Kidney (tissue), 14 donors: ENCODE results near the gene KCP. TPM values are rescaled to one million over a fixed set of nuclear protein-coding genes. Genes with fewer than 3 reads are reported as not detected.
A peak's percentile ranks its signal among the peaks of the same experiment; 100 is the strongest.

ENCODE experiments used
- DNase-seq, 5 donors: peaks; one replicate each; pipeline ENCODE4 v3.0.0-alpha.2; 2013 to 2020
- FAIRE-seq: peaks from 2 replicates; lab custom pipeline; 2012; peaks lifted over from hg19 to GRCh38; lab: Jason Lieb, UNC
- H3K27ac ChIP-seq, 2 donors: one replicate each; pipeline ENCODE4 v1.7.0; 2013; ENCODE audit warnings: low read depth in 2 of 2, low read length in 2 of 2, inconsistent platforms in 1 of 2
- H3K27me3 ChIP-seq: one replicate; pipeline ENCODE4 v1.7.1; 2013; ENCODE audit warnings: low read length, inconsistent platforms; ENCODE audit not compliant: control insufficient read depth, insufficient read depth
- H3K36me3 ChIP-seq, 3 donors: one replicate each; pipeline versions ENCODE4 v1.7.0 to v1.7.1; 2013; ENCODE audit warnings: low read length in 3 of 3, control low read depth in 1 of 3, inconsistent platforms in 1 of 3; ENCODE audit not compliant: insufficient read depth in 3 of 3, control insufficient read depth in 2 of 3
- H3K4me1 ChIP-seq, 3 donors: one replicate each; pipeline versions ENCODE4 v1.7.0 to v1.7.1; 2013; ENCODE audit warnings: low read length in 3 of 3, inconsistent platforms in 1 of 3, low read depth in 1 of 3; ENCODE audit not compliant: control insufficient read depth in 2 of 3, insufficient read depth in 2 of 3
- H3K4me3 ChIP-seq, 3 donors: one replicate each; pipeline versions ENCODE4 v1.7.0 to v1.8.1; 2013; ENCODE audit warnings: low read length in 3 of 3, control low read depth in 1 of 3, inconsistent platforms in 1 of 3
- H3K9ac ChIP-seq, 3 donors: one replicate each; pipeline versions ENCODE4 v1.7.0 to v1.7.1; 2013; ENCODE audit warnings: low read length in 3 of 3, control low read depth in 1 of 3, inconsistent platforms in 1 of 3
- H3K9me3 ChIP-seq, 3 donors: one replicate each; pipeline versions ENCODE4 v1.7.0 to v1.7.1; 2013; ENCODE audit warnings: low read length in 3 of 3, control low read depth in 1 of 3, inconsistent platforms in 1 of 3; ENCODE audit not compliant: control insufficient read depth in 2 of 3, insufficient read depth in 1 of 3
- intact Hi-C: fragments of 100-400 bp; cut with DNase I; formaldehyde crosslinking; loops from one replicate; pipeline ENCODE4 v1.11.1; 2022
- polyA plus RNA-seq: library from polyadenylated mRNA; stranded (reverse); fragments of 350-450 nt; fragmentation: Illumina TruSeq; extraction: RNeasy Lipid Tissue Mini Kit (QIAGEN cat#74804); gene quantifications from one replicate; pipeline ENCODE4 v1.2.3, GENCODE V29; 2014; ENCODE audit warnings: low read depth, low replicate concordance; ENCODE audit not compliant: insufficient read depth
- total RNA-seq: library from RNA; stranded (reverse); fragmentation: NEBNext Ultra II Directional; extraction: Animal tissue kit (Norgen Biotek cat#: 25700); gene quantifications from one replicate; pipeline ENCODE4 v1.2.1, GENCODE V29; 2021
- TF ChIP-seq, protein P1 (sequence below): IDR thresholded peaks from 3 replicates; pipeline ENCODE4 v1.5.1; 2012; ENCODE audit warnings: mild to moderate bottlenecking, moderate library complexity, borderline replicate concordance; ENCODE audit not compliant: insufficient read depth; ENCODE audit errors: extremely low read depth
- donor health status: control.
- donor health status: control.
- donor health status: control.
- donor health status: control.
- donor health status: control.
- donor health status: DM: yes; HTN: yes; CAD: no.
- donor health status: Normal renal cell carcinoma (clear cell type).

The KCP gene
- total and polyA plus RNA-seq, 2 donors from 2014 or later = 7.7 to 44.6 TPM

DNA sequence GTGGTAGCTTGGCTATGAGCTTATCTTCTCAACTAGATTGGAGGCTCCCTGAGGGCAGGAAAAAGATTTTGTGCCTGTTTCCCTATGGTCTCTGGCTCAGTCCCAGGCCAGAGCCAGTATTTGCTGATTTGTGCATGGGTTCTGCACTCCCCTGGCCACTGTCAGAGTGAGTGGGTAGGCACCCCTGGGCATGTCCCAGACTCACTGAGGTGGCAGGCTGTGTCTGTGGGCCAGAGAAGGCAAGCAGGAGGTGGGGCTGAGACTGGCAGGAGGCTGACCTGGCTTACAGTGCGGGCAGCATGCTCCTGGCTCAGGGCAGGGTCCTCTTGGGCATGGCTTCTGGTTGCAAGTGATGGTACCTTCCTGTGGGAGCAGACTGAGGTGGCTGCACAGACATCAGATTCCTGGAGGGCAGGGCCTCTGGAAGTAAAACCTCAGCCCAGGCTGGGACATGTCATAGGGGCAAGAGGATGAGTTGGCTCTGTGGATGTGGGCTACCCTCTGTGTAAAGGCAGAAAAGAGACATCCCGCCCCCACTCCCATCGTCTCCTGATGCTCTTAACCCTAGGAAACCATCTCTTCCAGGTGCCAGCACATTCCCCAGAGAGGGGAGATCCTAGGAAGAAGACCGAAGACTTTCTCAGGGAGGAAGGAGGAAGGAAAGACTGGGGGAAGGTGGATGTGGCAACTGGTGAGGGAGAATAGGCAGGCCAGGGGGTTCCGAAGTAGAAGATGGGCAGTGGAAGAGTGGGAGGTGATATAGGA, 4.3 kb downstream of the KCP start:
- no peak overlapping the region for H3K9ac ChIP-seq
- H3K4me3 ChIP-seq = no peak overlapping the region
- intact Hi-C loops = no loop called here
- no peak for FAIRE-seq
- no peaks in the 10 kb centered on the region for H3K27me3 ChIP-seq
- no peak for DNase-seq
- TF ChIP-seq, protein P1, sequence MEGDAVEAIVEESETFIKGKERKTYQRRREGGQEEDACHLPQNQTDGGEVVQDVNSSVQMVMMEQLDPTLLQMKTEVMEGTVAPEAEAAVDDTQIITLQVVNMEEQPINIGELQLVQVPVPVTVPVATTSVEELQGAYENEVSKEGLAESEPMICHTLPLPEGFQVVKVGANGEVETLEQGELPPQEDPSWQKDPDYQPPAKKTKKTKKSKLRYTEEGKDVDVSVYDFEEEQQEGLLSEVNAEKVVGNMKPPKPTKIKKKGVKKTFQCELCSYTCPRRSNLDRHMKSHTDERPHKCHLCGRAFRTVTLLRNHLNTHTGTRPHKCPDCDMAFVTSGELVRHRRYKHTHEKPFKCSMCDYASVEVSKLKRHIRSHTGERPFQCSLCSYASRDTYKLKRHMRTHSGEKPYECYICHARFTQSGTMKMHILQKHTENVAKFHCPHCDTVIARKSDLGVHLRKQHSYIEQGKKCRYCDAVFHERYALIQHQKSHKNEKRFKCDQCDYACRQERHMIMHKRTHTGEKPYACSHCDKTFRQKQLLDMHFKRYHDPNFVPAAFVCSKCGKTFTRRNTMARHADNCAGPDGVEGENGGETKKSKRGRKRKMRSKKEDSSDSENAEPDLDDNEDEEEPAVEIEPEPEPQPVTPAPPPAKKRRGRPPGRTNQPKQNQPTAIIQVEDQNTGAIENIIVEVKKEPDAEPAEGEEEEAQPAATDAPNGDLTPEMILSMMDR = no peak
- H3K9me3 ChIP-seq = no peaks in the 10 kb centered on the region
- H3K27ac ChIP-seq = no peak overlapping the region
- H3K4me1 ChIP-seq = peaks cover 0 to 12% (median 5%) of the 10 kb centered on the region in 3 donors
- peaks cover 0 to 4% (median 0%) of the 10 kb centered on the region in 3 donors for H3K36me3 ChIP-seq

DNA sequence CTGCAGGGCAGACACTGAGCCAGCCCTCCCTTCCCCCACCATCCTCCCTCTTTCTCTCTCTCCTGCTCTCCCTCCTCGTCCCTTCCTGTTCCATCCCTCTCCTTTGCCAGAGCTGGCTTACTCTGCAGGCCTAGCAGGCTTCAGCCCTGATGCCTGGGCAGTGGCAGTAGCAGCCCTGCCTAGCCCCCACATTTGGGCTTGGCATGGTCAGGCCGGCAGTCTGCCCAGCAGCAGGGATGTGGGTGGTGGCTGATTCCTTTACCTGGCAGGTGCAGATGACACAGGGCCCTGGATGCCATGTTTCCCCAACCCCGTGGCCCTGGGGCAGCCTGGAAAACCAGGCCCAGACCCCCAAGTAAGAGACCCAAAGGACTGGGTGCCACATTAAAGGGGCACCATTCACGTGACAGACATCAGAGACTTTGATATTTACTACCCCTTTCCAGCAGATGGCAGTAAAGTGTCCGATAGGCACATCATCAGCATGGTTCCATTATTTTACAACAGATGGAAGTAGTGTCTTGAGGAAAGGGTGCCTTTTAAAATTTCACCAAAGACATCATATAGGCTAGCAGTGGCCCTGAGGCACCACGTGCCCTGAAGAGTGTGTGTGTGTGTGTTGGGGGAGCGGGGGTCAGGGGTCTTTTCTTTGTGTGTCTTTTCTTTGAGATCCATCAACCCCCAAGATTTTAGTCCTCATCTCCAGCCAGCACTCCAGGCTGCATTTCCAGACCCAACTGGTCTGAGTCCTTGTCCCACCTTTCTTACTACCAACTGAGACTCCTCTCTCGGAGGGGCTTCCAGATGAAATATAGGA, 5.9 kb downstream of the KCP start:
- intact Hi-C loops = no loop called here
- Histone ChIP-seq H3K4me1 (peaks cover 0 to 6% (median 3%) of the 10 kb centered on the region in 3 donors), H3K9me3 (peaks cover 0 to under 1% (median 0%) of the 10 kb centered on the region in 3 donors), H3K27ac (no peak overlapping the region), H3K27me3 (no peaks in the 10 kb centered on the region), H3K36me3 (peaks cover 0 to 4% (median 0%) of the 10 kb centered on the region in 3 donors), H3K9ac (no peak overlapping the region), H3K4me3 (no peak overlapping the region)
- TF ChIP-seq, protein P1 = peak; percentile 76
- FAIRE-seq (no peak), DNase-seq (peak in 2 of 5 donors; percentile 41 to 72)

DNA sequence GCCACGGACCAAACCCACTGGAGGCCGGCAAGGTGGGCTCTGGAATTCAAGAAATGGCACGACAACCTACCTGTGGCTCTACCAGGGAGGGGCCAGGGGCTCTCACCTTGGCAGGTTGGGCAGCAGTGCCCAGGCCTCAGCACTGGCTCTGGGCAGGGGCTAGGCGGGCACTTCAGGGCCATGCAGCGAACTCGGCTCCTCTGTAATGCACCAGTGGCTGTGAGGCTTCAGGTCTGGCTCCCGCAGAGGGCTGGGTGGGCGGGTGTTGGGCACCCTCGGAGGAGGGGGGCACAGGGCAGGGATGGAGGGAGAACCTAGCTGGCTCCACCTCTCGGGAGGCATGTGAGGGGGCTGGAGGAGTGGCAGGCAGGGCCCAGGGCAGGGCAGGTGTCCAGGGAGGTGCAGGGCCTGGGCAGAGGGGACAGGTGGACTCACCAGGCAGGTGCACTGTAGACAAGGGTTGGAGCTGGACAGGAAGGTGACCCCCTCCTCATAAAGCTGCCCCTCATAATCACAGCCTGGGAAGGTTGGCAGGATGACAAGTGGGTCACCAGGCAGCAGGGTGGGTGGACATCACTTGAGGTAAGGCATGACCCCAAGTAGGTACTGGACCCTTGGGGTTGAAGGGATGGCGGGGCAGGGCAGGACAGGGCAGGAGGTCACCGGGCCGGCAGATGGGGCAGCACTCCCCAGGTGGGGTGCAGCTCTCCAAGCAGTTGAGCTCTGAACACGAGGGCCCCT, 6.7 kb downstream of the KCP start:
- intact Hi-C loops = no loop called here
- H3K27me3 ChIP-seq = no peaks in the 10 kb centered on the region
- TF ChIP-seq, protein P1 = no peak

More for the DNA sequence above, 6.7 kb downstream of the KCP start:
- FAIRE-seq (no peak), DNase-seq (peak in 1 of 5 donors; percentile 81)
- no peak overlapping the region for H3K9ac ChIP-seq
- H3K36me3 ChIP-seq = peaks cover 0 to 4% (median 0%) of the 10 kb centered on the region in 3 donors
- peaks cover 0 to 5% (median 0%) of the 10 kb centered on the region in 3 donors for H3K9me3 ChIP-seq
- H3K4me1 ChIP-seq = no peaks in the 10 kb centered on the region
- H3K4me3 ChIP-seq = no peak overlapping the region
- no peak overlapping the region for H3K27ac ChIP-seq
